Sigmoid colon (tissue), 7 donors: ENCODE measurements around the gene SURF4. TPM values are rescaled to one million over a fixed set of nuclear protein-coding genes. Genes with fewer than 3 reads are reported as not detected.
"Not testable (repeated sequence)": the region's sequence is repeated elsewhere in the genome, so short reads cannot be mapped to it uniquely, and the experiment has no call there.

Experiments used
- DNase-seq: peaks from one replicate; pipeline ENCODE4 v3.0.0-alpha.2; 2019
- H3K27ac ChIP-seq, 4 donors: fragments of 200-600 bp; sonication (generic); one replicate each; pipeline ENCODE4 v1.5.1; 2016 to 2019; ENCODE audit warnings: mild to moderate bottlenecking in 1 of 4
- H3K27me3 ChIP-seq, 3 donors: fragments of 200-600 bp; sonication (generic); one replicate each; pipeline ENCODE4 v1.5.1; 2019; ENCODE audit warnings: mild to moderate bottlenecking in 1 of 3
- H3K36me3 ChIP-seq, 4 donors: fragments of 200-600 bp; sonication (generic); one replicate each; pipeline ENCODE4 v1.5.1; 2016 to 2019
- H3K4me1 ChIP-seq, 4 donors: fragments of 200-600 bp; sonication (generic); one replicate each; pipeline ENCODE4 v1.5.1; 2017 to 2019
- H3K4me3 ChIP-seq, 4 donors: fragments of 200-600 bp; sonication (generic); one replicate each; pipeline ENCODE4 v1.5.1; 2017 to 2019; ENCODE audit warnings: mild to moderate bottlenecking in 2 of 4, moderate library complexity in 1 of 4
- H3K9me3 ChIP-seq, 4 donors: fragments of 200-600 bp in 3 of 4; sonication (generic) in 3 of 4; one replicate each; pipeline versions ENCODE4 v1.5.1 to v1.6.1; 2013 to 2019
- CTCF ChIP-seq, 4 experiments: fragments of 450-650 bp in 3 of 4; fragments of 200-600 bp in 1 of 4; IDR thresholded peaks; one replicate each; pipeline ENCODE4 v1.5.1; 2016 to 2019; ENCODE audit warnings: antibody characterized with exemption in 4 of 4, mild to moderate bottlenecking in 3 of 4, moderate library complexity in 2 of 4
- EP300 ChIP-seq, 4 donors: sonication (generic); formaldehyde crosslinking; IDR thresholded peaks; one replicate each; pipeline ENCODE4 v1.6.1; 2017; ENCODE audit warnings: antibody characterized with exemption in 4 of 4
- POLR2A ChIP-seq, 2 donors: fragments of 450-650 bp; IDR thresholded peaks; one replicate each; pipeline ENCODE4 v1.6.1; 2016; ENCODE audit warnings: antibody characterized with exemption in 2 of 2, mild to moderate bottlenecking in 2 of 2, moderate library complexity in 2 of 2
- POLR2AphosphoS5 ChIP-seq, 4 donors: sonication (generic); formaldehyde crosslinking; IDR thresholded peaks; one replicate each; pipeline ENCODE4 v1.6.1; 2017; ENCODE audit warnings: antibody characterized with exemption in 4 of 4
- WGBS, 2 donors: extraction: QIAGEN DNeasy Blood & Tissue Kit; methylation state at CpG; one replicate each; pipeline ENCODE4 v1.1.7; 2013; 5-methylcytosine and 5-hydroxymethylcytosine counted together
- intact Hi-C: fragments of 100-400 bp; cut with DNase I; formaldehyde crosslinking; loops from one replicate; pipeline ENCODE4 v1.15.1; 2023
- polyA plus RNA-seq, 3 donors: library from polyadenylated mRNA; stranded (reverse); fragments of 200-250 nt; gene quantifications; one replicate each; pipeline ENCODE4 v1.2.3, GENCODE V29; 2013
- total RNA-seq, 4 donors: library from RNA; depleted of rRNA; stranded (reverse); fragments of >200 nt; gene quantifications; one replicate each; pipeline ENCODE4 v1.1.0, GENCODE V29; 2016
- donor health status: healthy with polysubstance abuse.
- donor health status: Bipolar disorder and iron deficiency.
- donor health status: healthy.

The SURF4 gene
- total and polyA plus RNA-seq, 7 donors: 17.4 to 190 (median 83.1) TPM

DNA sequence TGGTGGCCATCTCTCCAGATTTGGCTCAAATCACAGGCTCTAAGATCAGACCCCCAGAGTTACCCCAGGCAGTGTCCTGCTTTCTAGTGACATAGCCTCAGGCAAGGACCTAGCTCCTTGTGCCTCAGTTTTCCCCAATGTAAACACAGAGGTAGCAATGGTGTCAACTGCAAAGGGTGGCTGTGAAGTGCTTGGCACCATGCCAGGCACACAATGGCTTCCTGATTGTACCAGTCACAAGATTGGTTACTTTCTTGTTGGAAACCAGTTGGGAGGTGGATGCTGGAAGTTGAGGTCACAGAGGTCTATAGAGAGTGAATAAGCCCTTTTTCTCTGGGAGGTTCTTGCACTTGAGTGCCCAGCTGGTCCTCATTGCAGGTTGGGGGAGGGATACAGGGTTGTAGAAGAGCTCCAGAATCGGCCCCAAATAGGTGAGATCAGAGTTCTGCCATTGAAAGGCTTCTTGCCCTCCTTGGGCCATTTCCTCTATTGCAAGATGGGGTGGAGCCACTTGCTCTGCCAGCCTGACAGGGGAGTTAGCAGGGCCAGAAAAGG is 2.6 kb upstream of the SURF4 start:
- WGBS, 2 donors: 83% methylated on average over 1 of the region's 1 CpG
- Histone ChIP-seq H3K4me3 (no peak overlapping the region), H3K27me3 (no peaks in the 10 kb centered on the region), H3K36me3 (no peaks in the 10 kb centered on the region), H3K9me3 (no peaks in the 10 kb centered on the region), H3K4me1 (peaks cover 0 to 29% (median 22%) of the 10 kb centered on the region in 4 donors), H3K27ac (no peak overlapping the region)
- no peak for DNase-seq
- intact Hi-C loops: loop anchor here (5.0 kb wide), 1 partner anchor 39 kb away; the partner anchor contains the start of gene REXO4
- TF ChIP-seq EP300 (IDR thresholded peaks at IDR 0.05) (no peak), CTCF (IDR thresholded peaks at IDR 0.05) (no peak), POLR2A (IDR thresholded peaks at IDR 0.05) (no peak), POLR2AphosphoS5 (IDR thresholded peaks at IDR 0.05) (no peak)

- no peaks in the 10 kb centered on the region for H3K27me3 ChIP-seq
- no peak overlapping the region for H3K27ac ChIP-seq
- H3K9me3 ChIP-seq: no peaks in the 10 kb centered on the region
- intact Hi-C loops: loop anchor here (2.0 to 5.0 kb wide), 2 partner anchors 40 to 81 kb away; partner anchors contain the start of genes CACFD1 and REXO4
- TF ChIP-seq POLR2A (IDR thresholded peaks at IDR 0.05) (no peak), EP300 (IDR thresholded peaks at IDR 0.05) (no peak), CTCF (IDR thresholded peaks at IDR 0.05) (no peak)
- WGBS, 2 donors: 72 to 82% methylated on average over 6 of the region's 6 CpGs
- H3K4me3 ChIP-seq: no peak overlapping the region
- peaks cover 0 to 7% (median 0%) of the 10 kb centered on the region in 4 donors for H3K36me3 ChIP-seq
- DNase-seq: no peak
- peaks cover 0 to 36% (median 29%) of the 10 kb centered on the region in 4 donors for H3K4me1 ChIP-seq
Measured at GRCh38 chr9:133377721-133378216, 1.9 kb upstream of the SURF4 start.

DNA sequence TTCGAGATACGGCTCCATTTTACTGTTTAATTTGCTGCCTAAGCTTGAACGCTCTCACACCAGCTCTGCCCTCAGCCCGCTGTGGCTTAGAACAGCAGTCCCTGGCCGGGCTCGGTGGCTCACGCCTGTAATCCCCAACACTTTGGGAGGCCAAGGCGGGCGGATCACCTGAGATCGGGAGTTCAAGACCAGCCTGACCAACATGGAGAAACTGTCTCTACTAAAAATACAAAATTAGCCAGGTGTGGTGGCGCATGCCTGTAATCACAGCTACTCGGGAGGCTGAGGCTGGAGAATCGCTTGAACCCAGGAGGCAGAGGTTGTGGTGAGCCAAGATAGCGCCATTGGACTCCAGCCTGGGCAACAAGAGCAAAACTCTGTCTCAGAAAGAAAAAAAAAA is 1.4 kb upstream of the SURF4 start:
- Histone ChIP-seq H3K36me3 (peaks cover 0 to 10% (median 0%) of the 10 kb centered on the region in 4 donors), H3K27ac (peak overlapping the region in 1 of 4 donors; percentile 94), H3K4me1 (peaks cover 0 to 41% (median 34%) of the 10 kb centered on the region in 4 donors)
- not testable (repeated sequence) for H3K27me3 ChIP-seq, DNase-seq, H3K9me3 ChIP-seq, H3K4me3 ChIP-seq
- WGBS, 2 donors: 89 to 92% methylated on average over 14 of the region's 14 CpGs
- intact Hi-C loops: loop anchor here (2.0 to 5.0 kb wide), 2 partner anchors 40 to 82 kb away; partner anchors contain the start of genes CACFD1 and REXO4

DNA sequence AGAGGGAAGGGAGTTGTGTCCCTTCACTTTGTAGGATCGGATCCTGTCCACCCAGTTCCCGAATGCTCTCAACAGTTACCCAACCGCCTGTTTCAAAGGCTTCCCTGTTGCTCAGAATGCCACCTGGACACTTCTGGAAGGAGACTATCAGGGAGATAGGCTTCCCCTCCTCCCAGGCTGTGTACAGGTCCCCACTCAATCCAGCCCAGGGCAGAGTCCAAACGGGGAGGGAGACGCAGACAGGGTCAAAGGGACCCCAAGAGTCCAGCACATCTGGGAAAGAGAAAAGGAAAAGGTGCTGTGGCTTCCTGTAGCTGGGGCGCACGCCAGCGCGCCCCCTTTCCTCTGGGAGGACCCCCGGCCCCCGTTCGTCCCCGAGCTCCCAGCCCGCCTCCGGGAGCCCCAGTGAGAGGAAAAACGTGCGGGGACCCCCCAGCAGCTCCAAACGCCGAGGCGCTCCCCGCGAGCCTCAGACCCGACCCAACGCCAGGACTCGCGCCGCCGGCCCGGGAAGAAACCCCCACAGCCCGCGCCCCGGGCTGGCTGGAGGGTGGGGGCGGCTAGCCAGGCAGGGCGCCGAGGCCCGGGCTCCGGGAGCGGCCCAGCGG is 640 bp downstream of the SURF4 start:
- Histone ChIP-seq H3K27me3 (no peaks in the 10 kb centered on the region), H3K9me3 (no peaks in the 10 kb centered on the region), H3K36me3 (peaks cover 0 to 21% (median 3%) of the 10 kb centered on the region in 4 donors), H3K27ac (peak overlapping the region; percentile 93 to 99 (median 94)), H3K4me1 (peaks cover 0 to 62% (median 54%) of the 10 kb centered on the region in 4 donors), H3K4me3 (peak overlapping the region; percentile 80 to 99 (median 88))
- DNase-seq: no peak
- intact Hi-C loops: loop anchor here (5.0 kb wide), 1 partner anchor 42 kb away; the partner anchor contains the start of gene REXO4
- WGBS, 2 donors: 1% methylated on average over 39 of the region's 39 CpGs
- no peak for TF ChIP-seq POLR2A (IDR thresholded peaks at IDR 0.05)
- no peak for TF ChIP-seq EP300 (IDR thresholded peaks at IDR 0.05)

GRCh38 chr9:133374612-133375115 is 1.2 kb downstream of the SURF4 start:
- TF ChIP-seq EP300 (IDR thresholded peaks at IDR 0.05) (no peak), POLR2A (IDR thresholded peaks at IDR 0.05) (no peak)
- H3K27me3 ChIP-seq: no peaks in the 10 kb centered on the region
- H3K36me3 ChIP-seq: peaks cover 0 to 27% (median 4%) of the 10 kb centered on the region in 4 donors
- no peaks in the 10 kb centered on the region for H3K9me3 ChIP-seq
- peaks cover 0 to 64% (median 60%) of the 10 kb centered on the region in 4 donors for H3K4me1 ChIP-seq
- H3K27ac ChIP-seq: peak overlapping the region; percentile 93 to 99 (median 94)
- intact Hi-C loops: loop anchor here (5.0 kb wide), 1 partner anchor 43 kb away; the partner anchor contains the start of gene REXO4
- H3K4me3 ChIP-seq: peak overlapping the region; percentile 80 to 99 (median 88)
- 12 to 17% methylated on average over 12 of the region's 12 CpGs for WGBS, 2 donors
- no peak for DNase-seq

- Histone ChIP-seq H3K4me1 (peaks cover 0 to 87% (median 85%) of the 10 kb centered on the region in 4 donors), H3K27me3 (no peaks in the 10 kb centered on the region), H3K36me3 (peaks cover 0 to 32% (median 4%) of the 10 kb centered on the region in 4 donors), H3K9me3 (no peaks in the 10 kb centered on the region), H3K4me3 (no peak overlapping the region), H3K27ac (no peak overlapping the region)
- 81 to 86% methylated on average over 7 of the region's 7 CpGs for WGBS, 2 donors
- TF ChIP-seq EP300 (IDR thresholded peaks at IDR 0.05) (no peak), POLR2A (IDR thresholded peaks at IDR 0.05) (no peak), POLR2AphosphoS5 (IDR thresholded peaks at IDR 0.05) (no peak), CTCF (IDR thresholded peaks at IDR 0.05) (no peak)
- intact Hi-C loops: no loop called here
- DNase-seq: no peak
Measured at GRCh38 chr9:133372144-133372543, 3.7 kb downstream of the SURF4 start.
